HG03060 (cell line): ENCODE measurements around the gene KDM4B.
"Not testable (repeated sequence)": the region's sequence is repeated elsewhere in the genome, so short reads cannot be mapped to it uniquely, and the experiment has no call there.

Experiments used
- ATAC-seq: cut with Tn5 transposase; IDR thresholded peaks from one replicate; pipeline ENCODE4 v1.9.1; 2021; ENCODE audit warnings: low read depth, moderate number of reproducible peaks; ENCODE audit not compliant: unreplicated experiment

The KDM4B gene

GRCh38 chr19:5155586-5156210, 186.8 kb downstream of the KDM4B start:
- no peak for ATAC-seq

GRCh38 chr19:5156231-5156986, 187.5 kb downstream of the KDM4B start:
- ATAC-seq: no peak

DNA sequence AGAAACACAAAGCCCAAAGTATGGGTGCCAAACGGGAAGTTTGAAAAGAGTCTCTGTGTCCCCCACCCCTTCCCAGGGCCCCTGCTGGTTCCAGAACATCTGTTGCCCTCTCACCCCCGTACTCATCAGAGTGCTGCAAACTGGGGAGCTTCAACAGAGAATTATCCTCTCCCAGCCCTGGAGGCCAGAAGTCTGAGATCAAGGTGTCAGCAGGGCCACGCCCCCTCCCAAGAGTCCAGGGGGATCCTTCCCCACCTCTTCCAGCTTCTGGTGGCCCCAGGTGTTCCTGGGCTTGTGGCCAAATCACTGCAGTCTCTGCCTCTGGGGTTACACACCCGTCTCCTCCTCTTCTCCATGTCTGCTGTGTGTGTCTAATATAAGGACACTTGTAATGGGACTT, 188.3 kb downstream of the KDM4B start:
- no peak for ATAC-seq

- ATAC-seq: not testable (repeated sequence)
Observed at GRCh38 chr19:5158549-5159134, 189.7 kb downstream of the KDM4B start.

- ATAC-seq: not testable (repeated sequence)
Observed at GRCh38 chr19:5160158-5160795, 191.4 kb downstream of the KDM4B start.

GRCh38 chr19:5164845-5165696, 196.2 kb downstream of the KDM4B start:
- not testable (repeated sequence) for ATAC-seq

DNA sequence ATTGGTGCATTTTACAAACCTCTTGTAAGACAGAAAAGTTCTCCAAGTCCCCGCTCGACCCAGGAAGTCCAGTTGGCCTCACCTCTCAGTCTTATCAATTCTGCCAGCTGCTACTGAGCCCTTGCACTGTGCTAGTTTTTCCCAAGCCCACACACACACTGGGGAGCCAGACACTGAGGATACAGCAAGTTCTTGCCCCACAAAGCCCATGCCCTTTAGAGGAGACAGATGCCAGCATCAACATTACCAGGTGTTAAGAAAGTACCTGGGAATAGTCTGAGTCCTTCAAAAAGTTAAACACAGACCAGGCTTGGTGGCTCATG, 196.7 kb downstream of the KDM4B start:
- ATAC-seq: no peak

- ATAC-seq: no peak
Observed at GRCh38 chr19:5166262-5166661, 197.3 kb downstream of the KDM4B start.

DNA sequence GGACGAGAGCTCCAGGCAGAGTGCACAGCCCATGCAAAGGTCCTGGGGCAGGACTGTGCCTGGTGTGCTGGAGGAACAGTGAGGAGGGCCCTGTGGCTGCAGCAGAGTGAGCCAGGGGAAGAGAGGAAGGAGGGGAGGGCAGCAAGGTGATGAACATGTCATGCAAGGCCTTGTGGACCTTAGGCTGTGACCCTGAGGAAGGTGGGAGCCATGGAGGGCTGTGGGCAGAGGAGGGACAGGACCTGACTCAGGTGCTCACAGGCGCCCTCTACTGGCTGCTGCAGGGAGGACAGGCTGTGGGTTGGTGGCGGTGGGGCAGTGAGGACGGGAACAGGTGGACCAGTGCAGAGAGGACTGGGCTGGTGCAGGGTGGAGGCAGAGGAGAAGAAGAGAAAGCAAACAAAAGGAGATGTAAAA, 201.4 kb downstream of the KDM4B start:
- ATAC-seq: no peak

DNA sequence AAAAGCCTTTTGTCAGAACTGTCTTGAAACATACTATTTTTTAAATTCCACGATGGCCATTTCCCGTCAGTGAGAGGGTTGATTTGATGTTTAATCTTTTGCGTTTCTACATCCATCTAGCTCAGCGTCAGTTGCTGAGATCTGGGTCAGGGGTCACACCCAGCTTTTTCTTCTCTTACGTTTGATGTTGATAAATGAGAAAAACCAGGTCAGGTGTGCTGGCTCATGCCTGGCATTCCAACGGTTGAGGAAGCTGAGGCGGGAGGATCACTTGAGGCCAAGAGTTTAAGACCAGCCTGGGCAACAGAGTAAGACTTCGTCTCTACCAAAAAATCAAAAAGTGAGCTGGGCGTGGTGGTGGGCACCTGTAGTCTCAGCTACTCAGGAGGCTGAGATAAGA, 202.8 kb downstream of the KDM4B start:
- ATAC-seq: no peak

- ATAC-seq: no peak
Observed at GRCh38 chr19:5172859-5173630, 204.1 kb downstream of the KDM4B start.

GRCh38 chr19:5173993-5174392, 205.1 kb downstream of the KDM4B start:
- ATAC-seq: no peak

DNA sequence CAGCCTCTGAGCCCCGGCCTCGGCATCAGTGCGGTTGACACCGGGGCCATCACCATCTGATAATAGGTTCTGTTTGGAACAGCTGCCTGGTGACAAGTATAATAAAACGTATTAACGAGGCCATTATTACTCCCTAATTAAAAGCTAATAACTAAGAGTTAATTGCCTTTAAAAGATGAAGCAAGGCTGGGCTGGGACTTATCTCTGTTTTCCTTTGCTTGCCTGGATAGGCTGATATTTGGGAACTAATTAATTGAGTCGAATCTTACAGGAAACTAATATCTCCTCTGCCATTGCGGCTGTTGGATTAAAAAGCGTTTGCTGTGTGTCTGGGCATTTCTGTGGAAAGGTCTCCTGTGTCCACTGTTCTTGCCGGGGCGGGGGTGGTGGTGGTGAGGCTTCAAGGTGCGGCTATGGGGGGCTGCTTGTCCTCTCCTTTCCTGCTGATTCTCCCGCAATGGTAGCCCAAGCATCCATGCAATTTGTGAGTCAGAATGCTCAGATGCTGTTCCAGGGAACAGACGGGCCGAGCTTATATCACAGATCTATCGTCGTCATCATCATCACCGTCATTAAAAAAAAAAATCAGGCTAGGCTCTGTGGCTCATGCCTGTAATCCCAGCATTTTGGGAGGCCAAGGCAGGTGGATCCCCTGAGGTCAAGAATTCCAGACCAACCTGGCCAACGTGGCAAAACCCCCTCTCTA, 209.0 kb downstream of the KDM4B start:
- no peak for ATAC-seq

DNA sequence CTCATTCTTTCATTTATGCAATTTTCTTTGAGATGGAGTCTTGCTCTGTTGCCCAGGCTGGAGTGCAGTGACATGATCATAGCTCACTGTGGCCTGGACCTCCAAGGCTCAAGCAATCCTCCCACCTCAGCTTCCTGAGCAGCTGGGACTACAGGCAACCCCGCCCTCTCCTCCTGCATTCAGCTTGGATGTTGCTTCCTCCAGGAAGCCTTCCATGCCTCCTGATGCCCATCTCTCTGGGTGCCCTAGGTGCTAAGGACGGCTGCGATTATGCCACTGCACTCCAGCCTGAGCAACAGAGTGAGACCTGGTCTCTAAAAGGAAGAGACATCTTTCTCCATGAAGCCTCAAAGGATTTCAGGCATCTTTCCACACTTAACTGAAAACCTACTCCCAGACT, 209.9 kb downstream of the KDM4B start:
- ATAC-seq: no peak

- ATAC-seq: no peak
Observed at GRCh38 chr19:5179256-5179655, 210.3 kb downstream of the KDM4B start.

DNA sequence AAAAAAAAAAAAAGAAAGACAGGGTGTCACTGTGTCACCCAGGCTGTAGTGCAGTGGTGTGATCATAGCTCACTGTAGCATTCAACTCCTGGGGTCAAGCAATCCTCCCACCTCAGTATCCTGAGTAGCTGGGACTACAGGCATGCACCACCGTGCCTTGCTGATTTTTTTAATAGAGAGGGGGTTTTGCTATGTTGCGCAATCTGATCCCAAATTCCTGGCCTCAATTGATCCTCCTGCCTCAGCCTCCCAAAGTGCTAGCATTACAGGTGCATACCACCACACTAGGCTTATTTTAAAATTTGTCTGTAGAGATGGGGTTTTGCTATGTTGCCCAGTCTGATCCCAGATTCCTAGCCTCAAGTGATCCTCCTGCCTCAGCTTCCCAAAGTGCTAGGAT, 212.4 kb downstream of the KDM4B start:
- ATAC-seq: no peak

GRCh38 chr19:5182751-5183150, 213.8 kb downstream of the KDM4B start:
- no peak for ATAC-seq

DNA sequence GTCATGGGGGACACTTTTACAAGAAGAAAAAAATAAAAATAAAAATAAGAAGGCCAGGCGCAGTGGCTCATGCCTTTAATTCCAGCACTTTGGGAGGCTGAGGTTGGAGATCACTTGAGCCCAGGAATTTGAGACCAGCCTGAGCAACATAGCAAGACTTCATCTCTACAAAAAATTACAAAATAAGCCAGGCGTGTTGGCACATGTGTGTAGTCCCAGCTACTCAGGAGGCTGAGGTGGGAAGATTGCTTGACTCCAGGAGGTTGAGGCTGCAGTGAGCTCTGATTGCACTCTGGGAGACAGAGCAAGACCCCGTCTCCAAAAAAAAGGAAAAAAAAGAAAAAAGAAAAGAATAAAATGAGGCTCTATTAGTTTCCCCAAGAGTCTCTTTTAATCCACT, 214.7 kb downstream of the KDM4B start:
- no peak for ATAC-seq

GRCh38 chr19:5184930-5185329, 216.0 kb downstream of the KDM4B start:
- ATAC-seq: no peak
